HepG2 (cell line): ENCODE data around the gene ZMIZ1. TPM values are rescaled to one million over a fixed set of nuclear protein-coding genes. Genes with fewer than 3 reads are reported as not detected.
A peak's percentile ranks its signal among the peaks of the same experiment; 100 is the strongest.

Experiments
- AKNA ChIP-seq: sonication (generic); formaldehyde crosslinking; IDR thresholded peaks from 2 replicates; pipeline ENCODE4 v1.4.0; 2020; ENCODE audit warnings: missing genetic modification reagents, borderline replicate concordance
- CEBPG ChIP-seq: IDR thresholded peaks from 2 replicates; pipeline ENCODE4 v1.6.1; 2016
- CEBPZ ChIP-seq: IDR thresholded peaks from 2 replicates; pipeline ENCODE4 v1.6.1; 2012; ENCODE audit warnings: low read length, improper control_type of control experiment
- CTCF ChIP-seq: sonication (generic); formaldehyde crosslinking; IDR thresholded peaks from 2 replicates; pipeline ENCODE4 v1.5.0; 2020; ENCODE audit warnings: mild to moderate bottlenecking, missing genetic modification reagents, moderate library complexity
- GTF2F1 ChIP-seq: fragments of 150-350 bp; IDR thresholded peaks from 2 replicates; pipeline ENCODE4 v1.6.1; 2014; ENCODE audit warnings: low read length
- LCORL ChIP-seq, 2 experiments: fragments of 450-650 bp in 1 of 2; sonication (generic) in 1 of 2; formaldehyde crosslinking in 1 of 2; IDR thresholded peaks; 2 replicates each; pipeline versions ENCODE4 v1.5.0 to v1.6.1; 2017 to 2020; ENCODE audit warnings: antibody characterized with exemption in 1 of 2, missing genetic modification reagents in 1 of 2
- RAD51 ChIP-seq: fragments of 450-650 bp; IDR thresholded peaks from 2 replicates; pipeline ENCODE4 v1.6.1; 2016; ENCODE audit warnings: borderline replicate concordance
- SMC3 ChIP-seq: IDR thresholded peaks from 2 replicates; pipeline ENCODE4 v1.6.1; 2011; ENCODE audit warnings: low read length, improper control_type of control experiment
- SSRP1 ChIP-seq: IDR thresholded peaks from 2 replicates; pipeline ENCODE4 v1.6.1; 2016; ENCODE audit warnings: control low read depth
- TEAD3 ChIP-seq: optimal IDR thresholded peaks from 2 replicates; pipeline ENCODE3; 2016; ENCODE audit warnings: borderline replicate concordance
- ZBTB34 ChIP-seq: sonication (generic); formaldehyde crosslinking; IDR thresholded peaks from 2 replicates; pipeline ENCODE4 v1.8.0; 2022; ENCODE audit warnings: mild to moderate bottlenecking, missing genetic modification reagents
- ZFP82 ChIP-seq: sonication (generic); formaldehyde crosslinking; IDR thresholded peaks from 2 replicates; pipeline ENCODE4 v1.5.1; 2020; ENCODE audit warnings: mild to moderate bottlenecking, missing genetic modification reagents, borderline replicate concordance
- ZNF10 ChIP-seq: sonication (generic); formaldehyde crosslinking; IDR thresholded peaks from 2 replicates; pipeline ENCODE4 v1.4.0; 2020; ENCODE audit warnings: mild to moderate bottlenecking, low read depth, missing genetic modification reagents, borderline replicate concordance
- ZNF292 ChIP-seq: sonication (generic); formaldehyde crosslinking; IDR thresholded peaks from 2 replicates; pipeline ENCODE4 v1.8.1; 2022; ENCODE audit warnings: mild to moderate bottlenecking, low read depth, missing genetic modification reagents, borderline replicate concordance
- polyA plus RNA-seq, 8 experiments: library from polyadenylated mRNA; depleted of rRNA in 3 of 8; stranded (reverse) in 7 of 8; unstranded in 1 of 8; fragments of >200 nt; fragmentation: Illumina TruSeq in 4 of 8; extraction: Trizol in 4 of 8; gene quantifications; 2 replicates each; pipeline versions ENCODE4 v1.2.1 to v1.2.3, GENCODE V29; 2011 to 2016; ENCODE audit warnings: low read depth in 4 of 8, missing spikeins in 1 of 8, mixed read lengths in 1 of 8; ENCODE audit not compliant: insufficient read depth in 1 of 8
- total RNA-seq, 5 experiments: library from RNA; depleted of rRNA; stranded (reverse); fragments of >200 nt; fragmentation: Illumina TruSeq; extraction: Trizol; gene quantifications; 2 replicates each; pipeline ENCODE4 v1.2.3, GENCODE V29; 2016; ENCODE audit warnings: low read depth in 1 of 5

The ZMIZ1 gene
- total and polyA plus RNA-seq, 2 of the 13 experiments (the other 11 are each of a cell fraction or from before 2014, with no cell fraction given), result 5.3 to 10.2 TPM

- TF ChIP-seq RAD51 (0 out of 2 replicates have a peak, but pooled peaks have one; percentile 9), LCORL (IDR thresholded peaks at IDR 0.05) (no peak), LCORL (CRISPR knock-in tag; IDR thresholded peaks at IDR 0.05) (peak; percentile 50; the same call in 1 of the 2 replicates), AKNA (CRISPR knock-in tag) (no peak), SMC3 (peak; percentile 37; the same call in 1 of the 2 replicates), TEAD3 (CRISPR knock-in tag) (peak; percentile 55), CEBPZ (no peak), ZNF292 (CRISPR knock-in tag) (no peak), CEBPG (CRISPR knock-in tag) (peak; percentile 52), ZBTB34 (CRISPR knock-in tag) (0 out of 2 replicates have a peak, but pooled peaks have one; percentile 42), CTCF (CRISPR knock-in tag) (peak; percentile 27), GTF2F1 (no peak), ZNF10 (CRISPR knock-in tag) (no peak), SSRP1 (0 out of 2 replicates have a peak, but pooled peaks have one; percentile 36), ZFP82 (CRISPR knock-in tag) (no peak)
Observed at GRCh38 chr10:79052291-79053080, 16.3 kb upstream of the ZMIZ1 start (continued).
